ENCODE results near the gene ABCB8.

Gene ABCB8

DNA sequence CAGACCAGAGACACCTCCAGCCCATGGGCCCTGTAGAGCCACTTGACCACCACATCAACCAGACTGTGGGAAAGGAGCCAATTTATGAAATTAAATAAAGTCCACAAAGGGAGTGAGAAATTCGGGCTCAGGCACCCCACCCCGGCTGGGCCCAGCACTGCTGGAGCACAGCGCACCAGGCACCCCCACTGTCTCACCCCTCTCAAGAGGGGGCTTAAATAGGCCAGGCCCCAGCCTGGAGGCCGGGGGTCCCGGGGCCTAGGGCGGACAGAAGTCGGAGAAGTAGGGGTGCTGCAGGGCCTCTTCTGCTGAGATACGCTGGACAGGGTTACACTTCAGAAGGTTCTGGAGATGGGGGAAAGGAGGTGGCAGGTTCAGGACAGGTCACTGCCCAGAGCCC lies 25.5 kb downstream of the ABCB8 start:
- TF ChIP-seq, protein P1, sequence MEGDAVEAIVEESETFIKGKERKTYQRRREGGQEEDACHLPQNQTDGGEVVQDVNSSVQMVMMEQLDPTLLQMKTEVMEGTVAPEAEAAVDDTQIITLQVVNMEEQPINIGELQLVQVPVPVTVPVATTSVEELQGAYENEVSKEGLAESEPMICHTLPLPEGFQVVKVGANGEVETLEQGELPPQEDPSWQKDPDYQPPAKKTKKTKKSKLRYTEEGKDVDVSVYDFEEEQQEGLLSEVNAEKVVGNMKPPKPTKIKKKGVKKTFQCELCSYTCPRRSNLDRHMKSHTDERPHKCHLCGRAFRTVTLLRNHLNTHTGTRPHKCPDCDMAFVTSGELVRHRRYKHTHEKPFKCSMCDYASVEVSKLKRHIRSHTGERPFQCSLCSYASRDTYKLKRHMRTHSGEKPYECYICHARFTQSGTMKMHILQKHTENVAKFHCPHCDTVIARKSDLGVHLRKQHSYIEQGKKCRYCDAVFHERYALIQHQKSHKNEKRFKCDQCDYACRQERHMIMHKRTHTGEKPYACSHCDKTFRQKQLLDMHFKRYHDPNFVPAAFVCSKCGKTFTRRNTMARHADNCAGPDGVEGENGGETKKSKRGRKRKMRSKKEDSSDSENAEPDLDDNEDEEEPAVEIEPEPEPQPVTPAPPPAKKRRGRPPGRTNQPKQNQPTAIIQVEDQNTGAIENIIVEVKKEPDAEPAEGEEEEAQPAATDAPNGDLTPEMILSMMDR (IDR thresholded peaks at IDR 0.05; ENCODE audit: borderline replicate concordance, control extremely low read depth, extremely low read depth, insufficient read depth, missing control alignments), result no peak
- DNase-seq (ENCODE audit: low spot score), result no peak
- in situ Hi-C loops (cut with MboI; ENCODE audit: low sequenced_read_pairs, unreplicated experiment), result no loop called here

DNA sequence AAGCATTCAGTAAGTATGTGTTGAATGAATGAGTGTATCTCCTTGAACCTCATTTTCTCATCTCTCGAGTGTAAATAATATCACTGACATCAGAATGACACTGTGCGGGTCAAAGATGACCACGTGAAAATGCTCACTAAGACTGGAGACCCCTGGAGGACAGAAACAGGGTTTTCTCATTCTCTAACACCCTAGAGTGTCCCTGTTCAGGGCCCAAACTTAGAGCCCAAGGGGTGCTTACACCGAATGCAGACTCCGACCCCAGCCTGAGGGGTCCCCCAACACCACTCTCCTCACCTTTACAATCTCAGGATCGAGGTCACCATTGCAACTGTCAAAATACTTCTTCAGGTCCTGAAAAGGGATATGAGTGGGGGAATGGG lies 28.0 kb downstream of the ABCB8 start:
- DNase-seq (ENCODE audit: low spot score), result no peak
- in situ Hi-C loops (cut with MboI; ENCODE audit: low sequenced_read_pairs, unreplicated experiment), result no loop called here
- TF ChIP-seq, protein P1 (IDR thresholded peaks at IDR 0.05; ENCODE audit: borderline replicate concordance, control extremely low read depth, extremely low read depth, insufficient read depth, missing control alignments), result no peak

DNA sequence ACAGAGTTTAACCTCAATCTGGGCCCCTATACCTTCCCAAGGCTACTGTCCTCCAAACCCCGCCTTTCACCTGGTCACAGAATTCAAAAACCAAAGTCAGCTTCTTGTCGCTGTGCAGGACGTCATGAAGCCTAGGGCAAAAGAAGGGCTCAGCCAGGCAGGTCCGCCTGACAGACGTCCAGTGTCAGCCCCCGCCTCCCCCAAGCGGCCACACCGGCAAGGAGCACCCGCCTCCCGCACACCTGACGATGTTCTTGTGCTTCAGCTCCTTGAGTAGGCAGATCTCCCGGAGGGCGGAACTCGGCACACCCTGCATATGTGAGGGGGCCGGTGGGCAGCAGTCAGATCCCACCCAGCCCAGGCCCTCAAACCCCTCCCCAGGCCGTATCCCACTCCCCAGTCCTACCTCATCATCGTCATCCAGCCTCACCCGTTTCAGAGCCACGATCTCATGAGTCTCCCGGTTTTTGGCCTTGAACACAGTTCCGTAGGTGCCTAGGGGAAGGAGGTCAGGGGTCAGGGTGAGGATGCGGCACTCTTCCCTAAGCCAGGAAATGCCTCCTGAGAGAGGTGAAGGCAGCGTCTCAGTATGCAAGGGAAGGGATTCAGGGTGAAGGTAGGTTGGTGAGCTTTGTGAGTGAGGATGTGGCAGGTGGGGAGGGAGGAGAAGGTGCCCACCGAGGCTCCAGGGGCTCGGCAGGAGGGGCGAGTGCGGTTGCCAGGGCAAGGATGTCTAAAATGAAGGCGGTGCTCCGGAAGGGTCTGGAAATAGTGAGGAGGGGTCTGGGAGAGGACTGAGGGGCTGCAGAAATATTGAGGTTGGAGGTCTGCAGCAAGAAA lies 28.6 kb downstream of the ABCB8 start:
- in situ Hi-C loops (cut with MboI; ENCODE audit: low sequenced_read_pairs, unreplicated experiment), result no loop called here
- TF ChIP-seq, protein P1 (IDR thresholded peaks at IDR 0.05; ENCODE audit: borderline replicate concordance, control extremely low read depth, extremely low read depth, insufficient read depth, missing control alignments), result no peak
- DNase-seq (ENCODE audit: low spot score), result no peak

DNA sequence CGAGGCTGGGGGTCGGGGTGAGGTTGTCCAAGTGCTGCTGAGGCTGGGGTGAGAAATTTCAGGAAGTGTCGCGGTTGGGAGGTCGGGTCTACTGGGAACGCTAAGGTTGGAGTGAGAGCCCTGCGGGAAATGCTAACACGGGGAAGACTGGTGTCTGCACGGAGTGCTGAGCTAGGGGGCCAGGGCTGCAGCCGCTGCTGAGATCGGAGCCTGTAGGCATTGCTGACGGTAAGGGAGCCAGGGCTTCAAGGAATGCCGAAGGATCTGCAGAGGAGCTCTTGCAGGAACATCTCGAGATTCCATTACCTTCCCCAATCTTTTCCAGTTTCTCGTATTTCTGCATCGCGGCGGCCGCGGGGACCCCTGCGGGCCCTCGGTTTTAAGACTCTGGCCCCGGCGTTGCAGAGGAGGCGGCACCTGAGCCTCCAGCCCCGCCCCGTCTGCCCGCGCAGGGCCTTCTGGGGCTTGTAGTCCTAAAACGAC lies 29.3 kb downstream of the ABCB8 start, which contains the start of gene CDK5:
Gene CDK5, minus strand, starts transcription at position 392 of the 483 bp plus-strand sequence. Its CDS starts 49 bp downstream, at position 343.
- TF ChIP-seq, protein P1 (IDR thresholded peaks at IDR 0.05; ENCODE audit: borderline replicate concordance, control extremely low read depth, extremely low read depth, insufficient read depth, missing control alignments), result no peak
- in situ Hi-C loops (cut with MboI; ENCODE audit: low sequenced_read_pairs, unreplicated experiment), result no loop called here
- no peak for DNase-seq (ENCODE audit: low spot score)

DNA sequence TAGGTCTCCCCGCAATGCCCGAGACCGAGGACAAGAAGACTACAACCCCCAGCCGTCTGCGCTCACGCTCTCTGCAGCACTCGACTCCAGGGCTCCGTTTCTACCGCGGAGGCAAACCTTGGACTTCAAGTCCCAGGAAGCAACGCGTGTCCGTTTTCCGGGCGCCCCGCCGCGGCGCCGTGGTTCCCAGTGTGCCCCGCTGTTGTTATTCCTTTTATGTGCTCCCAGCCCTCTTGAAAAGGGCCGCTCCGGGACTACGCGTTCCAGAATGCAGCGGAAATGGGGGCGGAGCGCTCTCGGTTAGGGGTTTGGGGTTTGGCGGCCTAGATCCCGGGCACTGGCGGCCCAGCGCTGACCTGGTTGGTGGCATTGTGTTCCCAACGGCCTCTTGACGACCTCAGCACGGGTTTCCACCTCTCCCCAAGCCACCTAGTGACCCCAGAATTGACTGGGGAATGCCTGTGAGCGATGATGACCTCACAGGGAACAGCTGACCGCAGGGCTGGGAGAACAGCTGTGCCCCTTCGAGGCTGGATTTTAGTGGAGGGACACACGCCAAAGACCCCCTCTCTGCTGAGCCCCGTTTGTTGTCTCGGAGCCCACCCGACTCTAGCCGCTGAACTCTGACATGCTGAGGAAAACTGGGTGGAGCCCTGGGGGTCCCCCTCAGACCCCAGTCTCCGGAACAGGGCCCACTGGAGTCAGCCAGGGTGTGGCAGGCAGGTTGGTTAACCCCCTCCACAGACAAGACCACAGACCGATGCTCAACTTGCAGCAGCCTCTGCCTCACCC lies 29.9 kb downstream of the ABCB8 start:
- in situ Hi-C loops (cut with MboI; ENCODE audit: low sequenced_read_pairs, unreplicated experiment), result no loop called here
- peak; percentile 100 for DNase-seq (ENCODE audit: low spot score)
- TF ChIP-seq, protein P1 (IDR thresholded peaks at IDR 0.05; ENCODE audit: borderline replicate concordance, control extremely low read depth, extremely low read depth, insufficient read depth, missing control alignments), result no peak

DNA sequence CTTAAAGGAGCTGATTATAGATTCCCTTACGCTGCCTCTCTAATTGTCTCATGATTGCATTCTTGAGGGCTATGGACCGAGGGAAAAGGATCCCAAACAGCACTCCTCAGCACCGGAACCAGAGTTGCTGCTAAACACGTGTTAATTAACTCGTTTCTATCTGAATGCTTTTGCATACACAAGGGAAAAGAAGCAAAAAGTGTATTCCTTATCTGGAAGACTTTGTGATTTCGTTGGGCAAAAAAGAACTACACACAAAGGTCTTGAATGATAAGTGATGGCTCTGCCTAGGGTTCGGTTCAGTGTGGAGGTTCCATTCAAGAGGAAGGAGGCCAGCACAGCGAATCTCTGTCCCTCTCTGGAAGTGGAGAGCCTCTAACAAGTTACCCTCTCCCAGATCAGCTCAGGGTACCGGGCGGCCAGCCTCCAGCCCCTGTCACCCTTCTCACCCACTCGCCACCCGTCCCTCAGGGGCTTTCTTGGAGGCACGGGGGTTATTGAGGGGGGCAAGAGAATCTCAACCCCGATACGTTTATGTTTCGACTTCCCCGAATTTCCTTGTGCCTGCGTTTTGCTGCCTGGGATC lies 30.6 kb downstream of the ABCB8 start:
- DNase-seq (ENCODE audit: low spot score), result peak; percentile 58
- TF ChIP-seq, protein P1 (IDR thresholded peaks at IDR 0.05; ENCODE audit: borderline replicate concordance, control extremely low read depth, extremely low read depth, insufficient read depth, missing control alignments), result no peak
- in situ Hi-C loops (cut with MboI; ENCODE audit: low sequenced_read_pairs, unreplicated experiment), result no loop called here

Data from GM13976 (cell line).